HCT116 (cell line): ENCODE data around the gene FXYD6. TPM values are rescaled to one million over a fixed set of nuclear protein-coding genes. Genes with fewer than 3 reads are reported as not detected.

Source experiments
- ATAC-seq: fragments of 200-7000 bp; cut with Tn5 transposase; 2 replicates; pipeline ENCODE4 v1.9.1; 2020; ENCODE audit warnings: mild to moderate bottlenecking, moderate library complexity
- BruUV-seq: library from RNA; stranded (reverse); fragments of 400-500 nt; replicated peaks from 2 replicates; lab custom pipeline; 2021; lab: Mats Ljungman, UMichigan
- CTCF ChIA-PET: fragments of 300-600 bp; sonication (Branson Sonifier 250); formaldehyde crosslinking; loops from one replicate; lab custom pipeline; 2021; ENCODE audit warnings: antibody characterized with exemption; lab: Charles Lee
- POLR2A ChIA-PET: fragments of 300-600, 350-600 bp; sonication (Branson Sonifier 250); formaldehyde crosslinking; loops from one replicate; lab custom pipeline; 2021; ENCODE audit warnings: antibody characterized with exemption; lab: Charles Lee
- RAD21 ChIA-PET, 2 experiments: fragments of 300-600 bp; sonication (Branson Sonifier 250); formaldehyde crosslinking; loops; one replicate each; lab custom pipeline; 2023; ENCODE audit warnings: low total read pairs in 2 of 2; ENCODE audit not compliant: uncharacterized antibody in 2 of 2, unreplicated experiment in 2 of 2, low non-redundant PET in 1 of 2; lab: Charles Lee
- DNase-seq: peaks from one replicate; pipeline ENCODE4 v3.0.0-alpha.2; 2010; ENCODE audit warnings: low read depth, low spot score
- H2AFZ ChIP-seq: fragments of 200-600 bp; shearing (Covaris generic), sonication (generic); 2 replicates; pipeline ENCODE4 v1.6.1; 2017; ENCODE audit warnings: low read depth, mixed run types, mixed read lengths, antibody characterized with exemption, low read length; ENCODE audit not compliant: poor library complexity, severe bottlenecking
- H3K27ac ChIP-seq: 2 replicates; pipeline ENCODE4 v1.5.1; 2012; ENCODE audit warnings: low read depth, low read length
- H3K27me3 ChIP-seq: fragments of 200-600 bp; sonication (generic); 2 replicates; pipeline ENCODE4 v1.6.1; 2016; ENCODE audit warnings: mixed run types, low read length, mixed read lengths; ENCODE audit not compliant: insufficient read depth
- H3K36me3 ChIP-seq, 2 experiments: fragments of 200-500 bp in 1 of 2; fragments of 200-600 bp in 1 of 2; sonication (Bioruptor generic) in 1 of 2; sonication (generic) in 1 of 2; 2 replicates each; pipeline versions ENCODE4 v1.5.1 to v1.6.1; 2014 to 2016; ENCODE audit warnings: low read length in 2 of 2, inconsistent platforms in 1 of 2, mixed read lengths in 1 of 2, mixed run types in 1 of 2; ENCODE audit not compliant: insufficient read depth in 2 of 2, control insufficient read depth in 1 of 2
- H3K4me1 ChIP-seq, 2 experiments: fragments of 200-600 bp in 1 of 2; sonication (generic) in 1 of 2; 2 replicates each; pipeline versions ENCODE4 v1.5.1 to v1.6.1; 2012 to 2017; ENCODE audit warnings: low read length in 2 of 2, inconsistent platforms in 1 of 2, mild to moderate bottlenecking in 1 of 2, mixed read lengths in 1 of 2, mixed run types in 1 of 2, moderate library complexity in 1 of 2; ENCODE audit not compliant: insufficient read depth in 2 of 2, control insufficient read depth in 1 of 2
- H3K4me2 ChIP-seq: fragments of 200-600 bp; sonication (generic); 2 replicates; pipeline ENCODE4 v1.6.1; 2017; ENCODE audit warnings: mixed run types, low read length, mixed read lengths
- H3K4me3 ChIP-seq, 2 experiments: fragments of 200-600 bp in 1 of 2; sonication (generic) in 1 of 2; replicated peaks in 1 of 2; 2 replicates each; pipeline ENCODE4 v1.5.1; 2011 to 2016; ENCODE audit warnings: low read length in 2 of 2, control low read depth in 1 of 2, low read depth in 1 of 2, mild to moderate bottlenecking in 1 of 2, mixed read lengths in 1 of 2, mixed run types in 1 of 2
- H3K79me2 ChIP-seq: fragments of 200-600 bp; sonication (generic); 2 replicates; pipeline ENCODE4 v1.6.1; 2017; ENCODE audit warnings: mild to moderate bottlenecking, mixed run types, low read length, moderate library complexity, mixed read lengths; ENCODE audit not compliant: insufficient read depth
- H3K9ac ChIP-seq: fragments of 200-600 bp; sonication (generic); 2 replicates; pipeline ENCODE4 v1.6.1; 2016; ENCODE audit warnings: low read length, mixed read lengths
- H3K9me2 ChIP-seq: fragments of 200-600 bp; sonication (generic), shearing (Covaris generic); 2 replicates; pipeline ENCODE4 v1.6.1; 2017; ENCODE audit warnings: mixed run types, mild to moderate bottlenecking, moderate library complexity; ENCODE audit not compliant: insufficient read depth
- H3K9me3 ChIP-seq, 2 experiments: fragments of 200-500 bp in 1 of 2; fragments of 200-600 bp in 1 of 2; sonication (Bioruptor generic) in 1 of 2; sonication (generic) in 1 of 2; 2 replicates each; pipeline ENCODE4 v1.6.1; 2014 to 2017; ENCODE audit warnings: low read length in 2 of 2, mixed read lengths in 2 of 2, inconsistent platforms in 1 of 2, low read depth in 1 of 2, mild to moderate bottlenecking in 1 of 2, mixed run types in 1 of 2, moderate library complexity in 1 of 2; ENCODE audit not compliant: control insufficient read depth in 1 of 2, insufficient read depth in 1 of 2
- H4K20me1 ChIP-seq: fragments of 200-600 bp; sonication (generic), shearing (Covaris generic); 2 replicates; pipeline ENCODE4 v1.6.1; 2017; ENCODE audit warnings: mixed run types, mild to moderate bottlenecking, moderate library complexity; ENCODE audit not compliant: insufficient read depth
- ATF3 ChIP-seq: IDR thresholded peaks from 2 replicates; pipeline ENCODE4 v1.6.1; 2012
- CBX3 ChIP-seq: IDR thresholded peaks from 2 replicates; pipeline ENCODE4 v1.6.1; 2012; ENCODE audit warnings: low read depth
- CEBPB ChIP-seq: IDR thresholded peaks from 2 replicates; pipeline ENCODE4 v1.6.1; 2012; ENCODE audit warnings: low read depth
- EGR1 ChIP-seq: IDR thresholded peaks from 2 replicates; pipeline ENCODE4 v1.6.1; 2012; ENCODE audit warnings: low read depth
- EZH2phosphoT487 ChIP-seq: fragments of 200-600 bp; IDR thresholded peaks from 2 replicates; pipeline ENCODE4 v1.6.1; 2018; ENCODE audit warnings: antibody characterized with exemption, borderline replicate concordance
- FOSL1 ChIP-seq: IDR thresholded peaks from 2 replicates; pipeline ENCODE4 v1.6.1; 2012; ENCODE audit warnings: low read depth
- JUND ChIP-seq: IDR thresholded peaks from 2 replicates; pipeline ENCODE4 v1.6.1; 2012
- POLR2A ChIP-seq: IDR thresholded peaks from 2 replicates; pipeline ENCODE4 v1.7.0; 2011; ENCODE audit warnings: borderline replicate concordance; ENCODE audit not compliant: insufficient read depth, insufficient read length; ENCODE audit errors: extremely low read depth
- RAD21 ChIP-seq: IDR thresholded peaks from 2 replicates; pipeline ENCODE4 v1.6.1; 2012; ENCODE audit warnings: low read depth, mild to moderate bottlenecking
- REST ChIP-seq: IDR thresholded peaks from 2 replicates; pipeline ENCODE4 v1.6.1; 2012; ENCODE audit warnings: low read depth
- SIN3A ChIP-seq: IDR thresholded peaks from 2 replicates; pipeline ENCODE4 v1.6.1; 2012; ENCODE audit warnings: low read depth
- SP1 ChIP-seq: IDR thresholded peaks from 2 replicates; pipeline ENCODE4 v1.6.1; 2012; ENCODE audit warnings: low read depth
- SRF ChIP-seq: IDR thresholded peaks from 2 replicates; pipeline ENCODE4 v1.6.1; 2012; ENCODE audit warnings: low read depth
- YY1 ChIP-seq: IDR thresholded peaks from 2 replicates; pipeline ENCODE4 v1.6.1; 2011; ENCODE audit warnings: low read length, low read depth, moderate library complexity, mild to moderate bottlenecking; ENCODE audit not compliant: insufficient replicate concordance; ENCODE audit errors: extremely low read depth
- ZBTB33 ChIP-seq: IDR thresholded peaks from 2 replicates; pipeline ENCODE4 v1.6.1; 2011; ENCODE audit warnings: mild to moderate bottlenecking, low read length, moderate library complexity; ENCODE audit not compliant: insufficient replicate concordance; ENCODE audit errors: extremely low read depth
- intact Hi-C: fragments of 100-400 bp; cut with micrococcal nuclease; formaldehyde crosslinking; loops from 2 replicates; pipeline ENCODE4 v1.10.0; 2022
- total RNA-seq: library from RNA; stranded (reverse); gene quantifications from one replicate; pipeline ENCODE4 v1.2.1, GENCODE V29; 2021; ENCODE audit not compliant: unreplicated experiment
- TF ChIP-seq, protein P1 (sequence below): IDR thresholded peaks from 2 replicates; pipeline ENCODE4 v1.6.1; 2012
- TF ChIP-seq, protein P2 (sequence below), 3 experiments: fragments of 200-600 bp in 1 of 3; sonication (generic) in 1 of 3; IDR thresholded peaks in 2 of 3; conservative IDR thresholded peaks in 1 of 3; 2 replicates each; pipeline ENCODE4 v1.5.1; 2012 to 2017; ENCODE audit warnings: low read depth in 2 of 3, low read length in 2 of 3, antibody characterized with exemption in 1 of 3, borderline replicate concordance in 1 of 3, control low read depth in 1 of 3, mild to moderate bottlenecking in 1 of 3, mixed read lengths in 1 of 3, mixed run types in 1 of 3, moderate library complexity in 1 of 3; ENCODE audit not compliant: insufficient read depth in 1 of 3

Gene FXYD6
- total RNA-seq, 1 experiment from 2014 or later: 2.5 TPM

- TF ChIP-seq, protein P1, sequence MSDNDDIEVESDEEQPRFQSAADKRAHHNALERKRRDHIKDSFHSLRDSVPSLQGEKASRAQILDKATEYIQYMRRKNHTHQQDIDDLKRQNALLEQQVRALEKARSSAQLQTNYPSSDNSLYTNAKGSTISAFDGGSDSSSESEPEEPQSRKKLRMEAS: no peak
- TF ChIP-seq POLR2A (no peak), SRF (no peak), RAD21 (no peak), ATF3 (no peak)
These were observed 17.4 kb downstream of the FXYD6 start (continued) for GRCh38 chr11:117859061-117859460.

- ATAC-seq: no peak
- no peak for TF ChIP-seq ZBTB33
- no peak for TF ChIP-seq YY1
- TF ChIP-seq JUND: no peak
- TF ChIP-seq EZH2phosphoT487: no peak
- TF ChIP-seq CEBPB: no peak
- no peak for TF ChIP-seq SP1
- no peak for TF ChIP-seq EGR1
- no peak for TF ChIP-seq RAD21
- TF ChIP-seq, protein P2, sequence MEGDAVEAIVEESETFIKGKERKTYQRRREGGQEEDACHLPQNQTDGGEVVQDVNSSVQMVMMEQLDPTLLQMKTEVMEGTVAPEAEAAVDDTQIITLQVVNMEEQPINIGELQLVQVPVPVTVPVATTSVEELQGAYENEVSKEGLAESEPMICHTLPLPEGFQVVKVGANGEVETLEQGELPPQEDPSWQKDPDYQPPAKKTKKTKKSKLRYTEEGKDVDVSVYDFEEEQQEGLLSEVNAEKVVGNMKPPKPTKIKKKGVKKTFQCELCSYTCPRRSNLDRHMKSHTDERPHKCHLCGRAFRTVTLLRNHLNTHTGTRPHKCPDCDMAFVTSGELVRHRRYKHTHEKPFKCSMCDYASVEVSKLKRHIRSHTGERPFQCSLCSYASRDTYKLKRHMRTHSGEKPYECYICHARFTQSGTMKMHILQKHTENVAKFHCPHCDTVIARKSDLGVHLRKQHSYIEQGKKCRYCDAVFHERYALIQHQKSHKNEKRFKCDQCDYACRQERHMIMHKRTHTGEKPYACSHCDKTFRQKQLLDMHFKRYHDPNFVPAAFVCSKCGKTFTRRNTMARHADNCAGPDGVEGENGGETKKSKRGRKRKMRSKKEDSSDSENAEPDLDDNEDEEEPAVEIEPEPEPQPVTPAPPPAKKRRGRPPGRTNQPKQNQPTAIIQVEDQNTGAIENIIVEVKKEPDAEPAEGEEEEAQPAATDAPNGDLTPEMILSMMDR (IDR thresholded peaks at IDR 0.05 in 2 of 3, conservative IDR thresholded peaks at IDR 0.05 in 1 of 3; ENCODE audit: borderline replicate concordance in 1 of 3, insufficient read depth in 1 of 3, low read depth in 2 of 3, low read length in 2 of 3): no peak
- TF ChIP-seq ATF3: no peak
- TF ChIP-seq FOSL1: no peak
- TF ChIP-seq REST: no peak
- no peak for TF ChIP-seq CBX3
- no peak for TF ChIP-seq SIN3A
- Histone ChIP-seq H3K36me3 (no peaks in the 10 kb centered on the region), H3K4me1 (0 out of 4 replicates have a peak, but pooled peaks cover 0 to 2% of the 10 kb centered on the region in 2 experiments), H3K4me3 (no peak overlapping the region), H4K20me1 (no peaks in the 10 kb centered on the region), H3K27ac (no peak overlapping the region), H2AFZ (no peak overlapping the region), H3K9me2 (no peaks in the 10 kb centered on the region), H3K9ac (no peak overlapping the region), H3K27me3 (no peaks in the 10 kb centered on the region), H3K4me2 (no peak overlapping the region), H3K9me3 (peaks cover 0 to 2% of the 10 kb centered on the region in 2 experiments; a peak in 1 of 4 replicates), H3K79me2 (no peaks in the 10 kb centered on the region)
- no TSS peak for BruUV-seq
- ChIA-PET RAD21 (no interaction called here), POLR2A (no interaction called here), CTCF (no interaction called here)
- intact Hi-C loops: no loop called here
- DNase-seq: no peak
These were observed 18.6 kb downstream of the FXYD6 start for GRCh38 chr11:117857734-117858414.
